C4-2B (cell line): ENCODE data around the gene SNAPIN.
"Not testable (repeated sequence)": the region's sequence is repeated elsewhere in the genome, so short reads cannot be mapped to it uniquely, and the experiment has no call there.

ENCODE experiments used
- CTCF ChIP-seq: fragments of 450-650 bp; conservative IDR thresholded peaks from 2 replicates; pipeline ENCODE4 v1.5.1; 2017; ENCODE audit warnings: mild to moderate bottlenecking
- ZFX ChIP-seq: fragments of 450-650 bp; IDR thresholded peaks from 2 replicates; pipeline ENCODE4 v1.6.1; 2017

GRCh38 chr1:153668672-153669071 is 10.2 kb downstream of the SNAPIN start:
- not testable (repeated sequence) for TF ChIP-seq CTCF, ZFX
